HG03521 (cell line): ENCODE data around the gene ANAPC4.

Source experiments
- ATAC-seq: cut with Tn5 transposase; IDR thresholded peaks from one replicate; pipeline ENCODE4 v1.9.1; 2021; ENCODE audit warnings: mild to moderate bottlenecking, moderate library complexity; ENCODE audit not compliant: unreplicated experiment

The ANAPC4 gene

GRCh38 chr4:25430630-25431029 lies 53.6 kb downstream of the ANAPC4 start:
- no peak for ATAC-seq

GRCh38 chr4:25433966-25434827 lies 57.1 kb downstream of the ANAPC4 start:
- no peak for ATAC-seq

- no peak for ATAC-seq
Measured at GRCh38 chr4:25437926-25438325, 60.9 kb downstream of the ANAPC4 start.

- ATAC-seq, result peak; percentile 92
Measured at GRCh38 chr4:25439918-25440477, 62.9 kb downstream of the ANAPC4 start.

GRCh38 chr4:25440478-25441030 lies 63.5 kb downstream of the ANAPC4 start:
- ATAC-seq, result no peak

GRCh38 chr4:25441519-25442117 lies 64.6 kb downstream of the ANAPC4 start:
- no peak for ATAC-seq

- ATAC-seq, result no peak
Measured at GRCh38 chr4:25442863-25443307, 65.8 kb downstream of the ANAPC4 start.

- ATAC-seq, result no peak
Measured at GRCh38 chr4:25443851-25444250, 66.8 kb downstream of the ANAPC4 start.

GRCh38 chr4:25446611-25447010 lies 69.5 kb downstream of the ANAPC4 start:
- ATAC-seq, result no peak

- no peak for ATAC-seq
Measured at GRCh38 chr4:25448379-25449109, 71.5 kb downstream of the ANAPC4 start.

GRCh38 chr4:25449270-25449669 lies 72.2 kb downstream of the ANAPC4 start:
- ATAC-seq, result no peak

GRCh38 chr4:25449688-25450087 lies 72.6 kb downstream of the ANAPC4 start:
- no peak for ATAC-seq

GRCh38 chr4:25450491-25450901 lies 73.4 kb downstream of the ANAPC4 start:
- no peak for ATAC-seq

- ATAC-seq, result no peak
Measured at GRCh38 chr4:25451676-25452075, 74.6 kb downstream of the ANAPC4 start.

GRCh38 chr4:25452081-25452480 lies 75.0 kb downstream of the ANAPC4 start:
- no peak for ATAC-seq

- ATAC-seq, result no peak
Measured at GRCh38 chr4:25454476-25454875, 77.4 kb downstream of the ANAPC4 start.

- no peak for ATAC-seq
Measured at GRCh38 chr4:25457053-25457715, 80.1 kb downstream of the ANAPC4 start.

- ATAC-seq, result no peak
Measured at GRCh38 chr4:25466966-25467697, 90.1 kb downstream of the ANAPC4 start.

- ATAC-seq, result no peak
Measured at GRCh38 chr4:25467843-25468242, 90.8 kb downstream of the ANAPC4 start.
